Activated CD4-positive, alpha-beta T cell treated with anti-CD3 and anti-CD28 coated beads, Interleukin-2, amount 50 U/mL, for 16 hours (primary cell): ENCODE data around the gene RAB37.
A peak's percentile ranks its signal among the peaks of the same experiment; 100 is the strongest.

Experiments
- DNase-seq: peaks from one replicate; pipeline ENCODE4 v3.0.0-alpha.2; 2020

Gene RAB37

GRCh38 chr17:74736513-74737298, at the start of gene RAB37:
RAB37 (plus strand) TSS chr17:74737256; CDS start chr17:74737273, 17 bp downstream.
- no peak for DNase-seq

- no peak for DNase-seq
Observed at GRCh38 chr17:74687886-74688285, 49.2 kb upstream of the RAB37 start.

DNA sequence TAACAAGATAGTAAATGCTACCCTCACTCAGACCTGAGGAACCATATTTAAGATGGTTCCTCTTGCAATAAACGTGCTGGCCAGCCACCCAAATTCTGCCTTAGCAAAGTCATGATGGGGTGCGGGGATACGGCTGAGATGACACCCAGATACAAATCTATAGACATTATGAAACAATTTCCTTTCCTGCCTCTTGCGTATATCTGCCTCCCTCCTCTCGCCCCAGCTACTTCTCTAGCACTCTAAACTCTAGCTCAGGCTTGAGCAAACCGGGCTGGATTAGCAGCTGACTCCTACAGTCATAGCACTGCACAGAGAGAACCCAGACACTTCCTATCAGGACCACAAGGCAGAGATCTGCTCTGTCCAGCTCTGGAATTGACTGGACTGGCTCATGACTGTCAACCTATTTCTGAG, 46.6 kb upstream of the RAB37 start:
- DNase-seq = peak; percentile 46

GRCh38 chr17:74691151-74691550, 45.9 kb upstream of the RAB37 start:
- no peak for DNase-seq

DNA sequence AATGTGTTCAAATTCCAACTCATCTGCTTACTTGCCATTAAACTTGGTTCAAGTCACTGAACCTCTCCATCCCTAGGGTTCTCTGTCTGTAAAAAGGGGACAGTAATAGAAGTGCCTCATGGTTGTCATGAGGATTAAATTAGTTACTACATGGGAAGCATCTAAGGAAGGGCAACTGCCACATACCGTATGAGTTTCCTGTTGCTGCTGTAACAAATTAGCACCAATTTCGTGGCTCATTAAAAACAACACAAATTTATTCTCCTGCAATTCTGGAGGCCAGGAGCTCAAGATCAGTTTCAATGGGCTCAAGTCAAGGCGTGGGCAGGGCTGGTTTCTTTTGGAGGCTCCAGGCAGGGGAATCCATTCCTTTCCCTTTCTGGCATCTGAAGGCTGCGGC, 43.0 kb upstream of the RAB37 start:
- DNase-seq = no peak

DNA sequence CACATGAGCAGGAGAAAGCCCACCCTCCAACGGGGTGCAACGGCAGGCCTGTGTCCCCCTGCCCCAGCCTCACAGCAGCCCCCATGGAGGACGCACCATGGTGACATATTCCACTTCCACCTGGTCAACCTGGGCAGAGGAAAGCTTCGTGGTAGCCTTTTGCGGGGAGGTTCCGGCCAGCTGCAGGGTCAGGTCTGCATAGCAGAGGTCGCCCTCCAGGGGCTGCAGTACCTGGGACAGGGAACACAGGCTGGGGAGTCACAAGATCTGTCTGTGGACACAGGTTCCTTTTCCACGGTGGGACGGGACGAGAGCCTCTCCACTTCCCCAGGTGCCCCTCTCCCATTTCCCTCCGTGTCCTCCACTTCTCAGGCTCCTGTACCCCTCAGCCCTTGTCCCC, 41.4 kb upstream of the RAB37 start:
- no peak for DNase-seq

DNA sequence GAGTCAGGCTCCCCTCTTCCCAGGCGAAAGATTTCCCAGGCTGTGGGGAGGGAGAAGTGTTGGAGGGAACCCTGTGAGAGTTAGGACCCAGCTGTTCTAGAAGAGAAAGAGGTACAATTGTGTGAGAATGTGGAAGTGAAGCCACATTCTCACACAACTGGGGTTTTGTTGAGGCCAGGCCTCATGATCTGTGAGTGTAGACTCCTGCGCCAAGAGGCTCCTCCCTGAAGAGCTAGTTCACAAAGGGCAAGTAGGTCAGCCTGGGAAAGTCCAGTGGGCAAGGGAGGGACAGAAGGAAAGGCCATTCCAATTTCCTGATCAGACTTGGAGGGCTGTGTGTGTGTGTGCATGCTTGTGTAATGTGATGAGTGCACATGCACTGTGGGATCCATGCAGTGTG, 39.5 kb upstream of the RAB37 start:
- DNase-seq = no peak

- no peak for DNase-seq
Observed at GRCh38 chr17:74698069-74698468, 39.0 kb upstream of the RAB37 start.

DNA sequence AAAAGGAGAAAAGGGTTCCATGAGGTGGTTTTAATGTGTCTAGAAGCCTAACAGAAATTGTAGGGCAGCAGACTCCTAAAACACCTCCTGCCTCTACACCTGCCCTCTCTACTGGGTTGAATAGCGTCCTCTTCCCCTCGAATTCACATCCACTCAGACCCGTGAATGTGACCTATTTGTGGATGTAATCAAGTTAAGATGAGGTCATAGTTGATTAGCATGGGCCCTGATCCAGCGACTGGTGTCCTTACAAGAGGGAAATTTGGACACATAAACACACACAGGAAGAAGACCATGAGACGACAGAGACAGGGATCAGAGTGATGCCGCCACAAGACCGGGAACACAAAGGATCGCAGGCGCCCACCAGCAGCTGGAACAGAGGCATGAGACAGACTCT, 37.8 kb upstream of the RAB37 start:
- no peak for DNase-seq

- DNase-seq = no peak
Observed at GRCh38 chr17:74702116-74702871, 34.8 kb upstream of the RAB37 start.

DNA sequence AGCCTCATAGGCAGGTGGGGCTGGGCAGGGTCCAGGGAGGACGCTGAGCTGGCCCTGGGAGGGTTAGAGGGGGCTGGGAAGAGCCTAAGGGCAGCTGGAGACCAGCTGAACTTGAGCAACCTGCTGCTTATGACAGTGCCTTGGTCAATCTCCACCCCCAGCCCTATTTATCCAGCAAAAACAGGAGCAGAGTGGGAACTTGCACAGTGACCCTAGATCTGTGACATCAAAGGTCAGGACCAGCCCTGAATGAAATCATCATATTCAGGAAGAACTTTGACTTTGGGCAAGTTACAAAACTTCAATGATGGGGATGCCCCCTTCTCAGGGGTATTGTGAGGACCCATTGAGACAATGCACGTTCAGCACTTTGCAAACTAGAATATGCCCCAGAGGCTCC, 33.7 kb upstream of the RAB37 start:
- DNase-seq = no peak

DNA sequence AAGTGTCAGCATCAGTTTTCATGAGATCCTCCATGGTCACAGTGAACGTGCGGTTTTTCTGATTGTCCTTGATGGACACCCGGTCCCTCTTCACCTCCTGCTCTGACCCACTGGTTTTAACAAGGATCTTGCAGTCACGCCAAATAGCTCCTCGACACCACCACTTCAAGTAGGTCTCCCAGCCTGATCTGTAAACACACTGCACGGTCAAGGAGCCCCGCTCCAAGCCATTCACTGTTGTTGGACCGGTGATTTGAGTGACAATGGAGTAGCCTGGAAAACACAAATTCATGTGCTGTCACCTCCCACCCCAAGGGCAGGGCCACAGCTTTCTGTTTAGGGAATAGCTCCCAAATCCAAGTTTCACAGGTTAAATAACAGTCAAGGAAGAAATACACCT, 32.5 kb upstream of the RAB37 start:
- DNase-seq = no peak

DNA sequence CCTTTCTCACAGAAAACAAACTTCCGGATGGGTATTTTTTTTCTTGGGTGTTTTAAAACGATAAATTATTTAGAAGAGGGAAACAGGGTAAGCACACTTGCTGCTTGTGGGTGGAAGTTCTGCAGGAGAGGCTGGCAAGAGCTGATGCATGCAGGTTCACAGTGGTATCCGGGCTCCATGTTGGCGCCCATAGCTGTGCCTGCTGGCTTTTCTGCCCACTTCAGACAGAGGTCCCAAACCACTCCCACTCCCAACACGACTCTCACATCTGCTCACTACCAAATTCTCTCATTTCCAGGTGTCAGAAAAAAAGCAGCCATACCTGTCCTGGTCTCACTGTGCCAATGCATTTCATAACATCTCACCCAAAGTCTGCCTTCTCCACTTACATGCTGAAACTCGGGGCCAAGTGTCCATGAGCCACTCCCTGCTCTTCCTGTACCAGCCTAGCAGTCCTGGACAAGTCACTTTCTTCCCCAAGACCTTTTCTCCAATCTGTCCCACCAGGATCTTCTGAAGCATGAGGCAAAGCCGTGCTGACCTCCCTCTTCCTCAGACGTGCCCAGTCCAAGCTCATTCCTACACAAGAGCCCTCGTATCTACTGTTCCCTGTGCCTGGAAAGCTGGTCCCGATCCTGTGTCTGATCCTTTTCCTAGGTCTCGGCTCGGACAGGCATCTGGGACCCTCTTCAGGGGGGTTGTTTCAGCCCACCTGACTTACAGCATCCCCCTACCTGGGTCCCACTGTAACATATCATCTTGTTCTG, 25.8 kb upstream of the RAB37 start:
- no peak for DNase-seq

DNA sequence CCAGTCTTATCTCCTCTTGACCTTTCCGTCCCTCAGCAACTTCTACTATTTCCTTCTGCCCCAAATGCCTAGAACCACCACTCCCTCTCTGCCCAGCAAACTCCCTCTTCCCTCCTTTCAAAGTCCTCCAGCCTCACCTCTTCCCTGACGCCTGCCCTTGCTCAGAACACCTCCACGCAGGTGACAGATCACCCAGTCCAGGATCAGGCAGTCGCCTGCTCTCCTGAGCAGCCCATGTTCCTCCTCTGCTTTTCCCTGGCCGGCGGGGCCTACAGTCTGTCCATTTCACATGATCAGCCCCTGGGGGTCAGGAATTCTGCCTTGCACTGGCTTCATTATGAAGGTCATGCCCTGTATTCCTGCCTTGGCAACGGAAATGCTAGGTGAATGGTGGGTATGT, 24.8 kb upstream of the RAB37 start:
- DNase-seq = no peak

DNA sequence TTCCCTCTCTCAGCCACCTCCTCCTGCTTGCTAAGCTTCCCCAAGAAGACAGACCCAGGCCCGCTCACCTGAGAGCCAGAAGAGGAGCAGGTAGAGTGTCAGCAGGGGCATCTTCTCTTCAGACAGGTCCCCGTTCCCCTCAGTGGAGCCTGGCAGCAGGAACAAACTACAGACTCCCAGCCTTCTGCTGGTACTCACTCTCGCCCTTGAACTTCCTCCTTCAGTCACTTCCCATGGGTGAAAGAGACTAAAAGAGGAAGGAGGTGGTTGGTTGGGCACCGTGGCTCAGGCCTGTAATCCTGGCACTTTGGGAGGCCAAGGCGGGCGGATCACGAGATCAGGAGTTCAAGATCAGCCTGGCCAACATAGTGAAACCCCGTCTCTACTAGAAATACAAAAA, 24.3 kb upstream of the RAB37 start, which contains the start of gene CD300LF:
Gene CD300LF, minus strand, starts transcription at position 168 of the 400 bp plus-strand sequence. Its CDS starts 57 bp downstream, at position 111.
- no peak for DNase-seq

DNA sequence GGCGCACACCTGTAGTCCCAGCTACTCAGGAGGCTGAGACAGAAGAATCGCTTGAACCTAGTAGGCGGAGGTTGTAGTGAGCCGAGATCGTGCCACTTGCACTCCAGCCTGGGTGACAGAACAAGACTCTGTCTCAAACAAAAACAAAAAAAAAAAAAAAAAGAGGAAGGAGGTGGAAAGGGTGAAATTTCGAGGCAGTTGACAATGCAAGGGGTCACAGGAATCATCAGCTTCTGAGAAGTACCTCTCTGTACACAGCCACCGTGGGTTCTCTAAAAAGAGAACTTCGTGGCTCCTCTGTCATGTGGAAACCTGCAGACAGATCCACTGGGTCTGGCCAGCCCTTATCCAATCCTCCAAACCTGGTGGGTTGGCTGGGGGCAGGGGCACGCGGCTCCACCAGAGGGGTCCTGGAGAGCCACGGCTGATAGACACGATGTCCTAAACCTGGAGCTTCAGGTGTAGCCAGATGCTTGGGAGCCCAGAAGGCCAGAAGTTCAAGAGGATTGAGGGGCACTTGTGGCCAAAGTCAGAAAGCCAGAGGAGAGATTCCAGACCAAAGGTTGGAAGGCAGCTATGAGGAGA, 23.8 kb upstream of the RAB37 start:
- DNase-seq = no peak

- no peak for DNase-seq
Observed at GRCh38 chr17:74715144-74715543, 21.9 kb upstream of the RAB37 start.

- DNase-seq = no peak
Observed at GRCh38 chr17:74720506-74720905, 16.6 kb upstream of the RAB37 start.

- no peak for DNase-seq
Observed at GRCh38 chr17:74722782-74723181, 14.3 kb upstream of the RAB37 start.

- no peak for DNase-seq
Observed at GRCh38 chr17:74723891-74724290, 13.2 kb upstream of the RAB37 start.

DNA sequence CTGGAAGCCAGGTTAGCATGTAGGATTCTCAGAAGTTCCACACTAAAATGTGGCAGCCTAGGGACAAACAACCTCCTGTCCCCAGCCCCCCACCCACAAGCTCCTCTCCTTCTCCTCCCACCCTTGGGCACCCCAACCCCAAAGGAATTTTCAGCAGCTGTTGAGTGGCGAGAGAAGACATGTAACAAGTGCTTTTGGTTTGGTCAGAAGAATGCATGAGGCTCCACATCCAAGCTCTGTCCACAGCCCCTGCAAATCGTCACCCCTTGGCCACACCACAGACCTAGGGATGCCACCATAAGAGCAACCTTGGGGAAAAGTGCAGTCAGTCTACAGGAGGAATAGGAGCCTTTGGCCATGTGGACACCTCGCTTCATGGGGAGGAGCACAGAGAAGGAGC, 11.9 kb upstream of the RAB37 start:
- no peak for DNase-seq

DNA sequence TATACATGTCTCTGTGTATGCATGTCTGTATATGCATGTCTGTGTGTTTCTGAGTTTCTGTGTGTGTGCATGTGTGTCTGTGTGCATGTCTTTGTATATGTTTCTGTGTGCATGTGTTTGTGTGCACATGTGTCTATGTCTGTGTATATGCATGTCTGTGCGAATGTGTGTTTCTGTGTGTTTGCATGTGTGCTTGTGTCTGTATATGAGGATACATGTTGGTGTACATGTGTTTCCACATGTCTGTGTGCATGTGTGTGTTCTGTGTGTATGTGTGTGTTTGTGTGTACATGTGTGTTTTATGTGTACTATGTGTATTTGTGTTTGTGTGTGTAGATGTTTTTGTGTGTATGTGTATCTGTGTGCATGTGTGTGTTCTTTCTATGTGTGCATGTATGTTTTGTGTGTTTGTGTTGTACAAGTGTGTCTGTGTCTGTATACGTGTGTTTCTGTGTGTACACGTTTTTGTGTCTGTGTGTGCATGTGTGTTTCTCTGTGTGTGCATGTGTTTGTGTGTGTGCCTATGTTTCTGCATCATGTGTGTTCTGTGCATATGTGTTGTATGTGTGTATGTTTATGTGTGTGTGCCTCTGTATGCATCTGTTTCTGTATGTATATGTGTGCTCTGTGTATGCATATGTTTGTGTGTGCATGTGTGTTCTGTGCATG, 8.9 kb upstream of the RAB37 start:
- no peak for DNase-seq

DNA sequence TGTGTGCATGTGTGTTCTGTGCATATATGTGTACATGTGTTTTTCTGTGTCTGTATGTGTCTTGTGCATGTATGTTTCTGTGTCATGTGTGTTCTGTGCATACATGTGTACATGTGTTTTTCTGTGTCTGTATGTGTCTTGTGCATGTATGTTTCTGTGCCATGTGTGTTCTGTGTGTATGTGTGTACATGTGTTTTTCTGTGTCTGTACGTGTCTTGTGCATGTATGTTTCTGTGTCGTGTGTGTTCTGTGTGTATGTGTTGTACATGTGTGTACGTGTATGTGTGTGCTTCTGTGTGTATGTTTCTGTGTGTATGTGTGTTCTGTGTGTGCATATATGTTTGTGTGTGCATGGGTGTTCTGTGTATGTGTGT, 8.4 kb upstream of the RAB37 start:
- no peak for DNase-seq
